ENCODE measurements around the gene STRN. TPM values are rescaled to one million over a fixed set of nuclear protein-coding genes. Genes with fewer than 3 reads are reported as not detected.

Gene STRN
- total RNA-seq, 4 donors from 2014 or later: 14.9 to 18.5 (median 16.1) TPM

DNA sequence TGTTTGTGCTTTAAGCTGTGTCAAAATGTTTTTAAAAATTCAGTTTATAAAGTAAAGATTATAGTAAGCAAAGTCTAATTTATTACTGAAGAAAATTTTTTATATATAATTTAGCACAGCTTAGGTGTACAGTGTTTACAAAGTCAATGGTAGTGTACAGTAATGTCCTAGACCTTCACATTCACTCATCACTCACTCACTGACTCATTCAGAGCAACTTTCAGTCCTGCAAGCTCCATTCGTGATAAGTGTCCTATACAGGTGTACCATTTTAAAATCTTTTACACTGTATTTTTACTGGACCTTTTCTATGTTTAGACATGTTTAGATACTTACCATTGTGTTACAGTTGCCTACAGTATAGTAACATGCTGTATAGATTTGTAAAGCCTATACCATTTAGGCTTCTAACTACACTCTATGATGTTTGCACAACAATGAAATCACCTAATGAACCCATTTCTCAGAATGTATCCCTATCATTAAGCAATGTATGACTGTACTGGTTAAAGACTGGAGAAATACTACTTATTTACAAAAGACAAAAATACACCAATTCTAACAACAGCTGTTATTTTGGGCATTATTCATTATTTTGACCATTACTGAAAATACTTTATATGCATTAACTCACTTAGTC, 95.1 kb downstream of the STRN start:
- 84 to 94% methylated on average over 1 of the region's 1 CpG for WGBS, 2 donors
- H3K36me3 ChIP-seq: peaks cover 3 to 12% of the 10 kb centered on the region in 2 donors
- no peak overlapping the region for H3K27ac ChIP-seq
- H3K4me3 ChIP-seq (replicated peaks in 1 of 3): no peak overlapping the region
- no peaks in the 10 kb centered on the region for H3K4me1 ChIP-seq
- no peaks in the 10 kb centered on the region for H3K9me3 ChIP-seq
- TF ChIP-seq, protein P1, sequence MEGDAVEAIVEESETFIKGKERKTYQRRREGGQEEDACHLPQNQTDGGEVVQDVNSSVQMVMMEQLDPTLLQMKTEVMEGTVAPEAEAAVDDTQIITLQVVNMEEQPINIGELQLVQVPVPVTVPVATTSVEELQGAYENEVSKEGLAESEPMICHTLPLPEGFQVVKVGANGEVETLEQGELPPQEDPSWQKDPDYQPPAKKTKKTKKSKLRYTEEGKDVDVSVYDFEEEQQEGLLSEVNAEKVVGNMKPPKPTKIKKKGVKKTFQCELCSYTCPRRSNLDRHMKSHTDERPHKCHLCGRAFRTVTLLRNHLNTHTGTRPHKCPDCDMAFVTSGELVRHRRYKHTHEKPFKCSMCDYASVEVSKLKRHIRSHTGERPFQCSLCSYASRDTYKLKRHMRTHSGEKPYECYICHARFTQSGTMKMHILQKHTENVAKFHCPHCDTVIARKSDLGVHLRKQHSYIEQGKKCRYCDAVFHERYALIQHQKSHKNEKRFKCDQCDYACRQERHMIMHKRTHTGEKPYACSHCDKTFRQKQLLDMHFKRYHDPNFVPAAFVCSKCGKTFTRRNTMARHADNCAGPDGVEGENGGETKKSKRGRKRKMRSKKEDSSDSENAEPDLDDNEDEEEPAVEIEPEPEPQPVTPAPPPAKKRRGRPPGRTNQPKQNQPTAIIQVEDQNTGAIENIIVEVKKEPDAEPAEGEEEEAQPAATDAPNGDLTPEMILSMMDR (IDR thresholded peaks at IDR 0.05): no peak
- TF ChIP-seq POLR2A (IDR thresholded peaks at IDR 0.05): no peak
- intact Hi-C loops (cut with DNase I): no loop called here
- no peak for DNase-seq
- H3K27me3 ChIP-seq: no peaks in the 10 kb centered on the region

- Histone ChIP-seq H3K9me3 (no peaks in the 10 kb centered on the region), H3K4me1 (no peaks in the 10 kb centered on the region), H3K27me3 (no peaks in the 10 kb centered on the region), H3K27ac (no peak overlapping the region), H3K4me3 (replicated peaks in 1 of 3) (no peak overlapping the region), H3K36me3 (peaks cover 0 to 3% of the 10 kb centered on the region in 2 donors)
- no peak for DNase-seq
- WGBS, 2 donors: 65% methylated on average over 3 of the region's 3 CpGs
- intact Hi-C loops (cut with DNase I): no loop called here
- TF ChIP-seq POLR2A (IDR thresholded peaks at IDR 0.05): no peak
- TF ChIP-seq, protein P1 (IDR thresholded peaks at IDR 0.05): no peak
Observed at GRCh38 chr2:36869606-36870005, 96.7 kb downstream of the STRN start.

- TF ChIP-seq, protein P1 (IDR thresholded peaks at IDR 0.05): no peak
- no peak for TF ChIP-seq POLR2A (IDR thresholded peaks at IDR 0.05)
- Histone ChIP-seq H3K4me3 (replicated peaks in 1 of 3) (no peak overlapping the region), H3K36me3 (peaks cover 0 to 4% of the 10 kb centered on the region in 2 donors), H3K9me3 (no peaks in the 10 kb centered on the region), H3K27me3 (no peaks in the 10 kb centered on the region), H3K27ac (no peak overlapping the region), H3K4me1 (no peaks in the 10 kb centered on the region)
- WGBS, 2 donors: 98 to 100% methylated on average over 2 of the region's 2 CpGs
- intact Hi-C loops (cut with DNase I): no loop called here
- no peak for DNase-seq
Observed at GRCh38 chr2:36861896-36862295, 104.4 kb downstream of the STRN start.

DNA sequence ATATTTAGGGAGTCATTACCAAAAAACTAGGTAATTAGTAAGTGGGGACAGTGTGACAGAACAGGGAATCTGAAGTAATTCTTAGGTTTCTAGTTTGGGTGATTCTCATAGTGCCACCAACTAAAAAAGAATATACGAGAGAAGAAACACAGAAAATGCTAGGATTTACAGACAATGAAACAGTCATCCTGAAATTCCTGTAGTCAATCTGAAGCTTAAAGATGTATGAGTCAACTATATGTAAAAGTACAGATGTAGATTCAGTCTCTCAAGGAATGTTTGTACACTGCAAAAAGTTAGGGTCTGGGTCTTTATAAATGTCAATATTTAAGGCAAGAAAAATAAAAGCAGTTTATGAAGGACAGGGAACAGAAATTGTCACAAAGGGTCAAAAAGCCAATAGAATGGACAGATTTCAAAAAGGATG, 107.0 kb downstream of the STRN start:
- Histone ChIP-seq H3K27me3 (no peaks in the 10 kb centered on the region), H3K9me3 (no peaks in the 10 kb centered on the region), H3K4me3 (replicated peaks in 1 of 3) (no peak overlapping the region), H3K4me1 (no peaks in the 10 kb centered on the region), H3K27ac (no peak overlapping the region), H3K36me3 (peaks cover 0 to 7% of the 10 kb centered on the region in 2 donors)
- TF ChIP-seq POLR2A (IDR thresholded peaks at IDR 0.05): no peak
- TF ChIP-seq, protein P1 (IDR thresholded peaks at IDR 0.05): no peak
- intact Hi-C loops (cut with DNase I): no loop called here
- 94 to 96% methylated on average over 1 of the region's 1 CpG for WGBS, 2 donors
- no peak for DNase-seq

DNA sequence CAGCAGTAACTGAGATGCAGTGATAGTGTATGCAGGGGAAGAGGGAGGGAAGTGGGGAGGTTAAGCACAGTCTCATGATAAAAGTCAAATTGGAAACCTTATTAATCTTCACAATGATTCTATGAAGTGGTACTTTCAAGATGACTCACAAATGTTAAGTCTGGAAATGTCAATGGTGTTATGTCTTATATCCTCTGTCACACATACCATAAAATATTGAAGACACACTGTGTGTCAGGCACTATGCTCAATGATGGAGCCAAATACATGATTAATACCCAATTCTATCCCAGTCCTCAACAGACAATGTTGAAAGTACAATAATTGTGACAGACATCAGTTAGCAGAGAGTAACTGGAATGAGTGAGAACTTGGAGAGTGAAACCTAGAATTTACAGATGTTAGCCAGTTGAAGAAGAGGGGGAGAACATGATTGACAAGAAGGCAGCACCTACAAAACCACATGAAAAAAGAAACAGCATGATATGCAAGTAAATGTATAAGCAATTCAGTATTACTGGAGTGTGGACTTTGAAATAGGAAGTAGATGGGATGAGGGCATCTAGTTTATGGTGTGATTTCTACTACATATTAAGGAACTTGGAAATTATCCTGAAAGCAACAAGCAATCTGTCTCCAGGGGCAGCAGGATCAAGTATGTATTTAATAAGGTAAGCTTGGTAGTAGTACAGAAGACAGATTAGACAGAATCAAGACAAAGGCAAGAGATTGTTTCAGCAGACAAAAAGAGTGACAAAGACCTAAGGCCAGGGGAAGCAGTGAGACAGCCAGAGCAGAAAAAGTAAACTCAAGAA, 107.6 kb downstream of the STRN start:
- intact Hi-C loops (cut with DNase I): no loop called here
- Histone ChIP-seq H3K27ac (no peak overlapping the region), H3K27me3 (no peaks in the 10 kb centered on the region), H3K4me3 (replicated peaks in 1 of 3) (no peak overlapping the region), H3K4me1 (no peaks in the 10 kb centered on the region), H3K36me3 (peaks cover 0 to 7% of the 10 kb centered on the region in 2 donors), H3K9me3 (no peaks in the 10 kb centered on the region)
- TF ChIP-seq, protein P1 (IDR thresholded peaks at IDR 0.05): no peak
- no peak for TF ChIP-seq POLR2A (IDR thresholded peaks at IDR 0.05)
- DNase-seq: no peak

Measured in thyroid gland (tissue), 4 donors.